HG03095 (cell line): ENCODE data around the gene CENATAC.
"Not testable (repeated sequence)": the region's sequence is repeated elsewhere in the genome, so short reads cannot be mapped to it uniquely, and the experiment has no call there.

Source experiments
- ATAC-seq: cut with Tn5 transposase; IDR thresholded peaks from one replicate; pipeline ENCODE4 v1.9.1; 2021; ENCODE audit warnings: moderate library complexity; ENCODE audit not compliant: unreplicated experiment

The CENATAC gene

GRCh38 chr11:119025978-119026766, 28.2 kb downstream of the CENATAC start:
- no peak for ATAC-seq

- no peak for ATAC-seq
Observed at GRCh38 chr11:119026970-119027369, 29.0 kb downstream of the CENATAC start.

- no peak for ATAC-seq
Observed at GRCh38 chr11:119027561-119028345, 29.8 kb downstream of the CENATAC start.

- no peak for ATAC-seq
Observed at GRCh38 chr11:119028346-119029068, 30.6 kb downstream of the CENATAC start.

- ATAC-seq, result no peak
Observed at GRCh38 chr11:119029069-119029339, 31.1 kb downstream of the CENATAC start.

DNA sequence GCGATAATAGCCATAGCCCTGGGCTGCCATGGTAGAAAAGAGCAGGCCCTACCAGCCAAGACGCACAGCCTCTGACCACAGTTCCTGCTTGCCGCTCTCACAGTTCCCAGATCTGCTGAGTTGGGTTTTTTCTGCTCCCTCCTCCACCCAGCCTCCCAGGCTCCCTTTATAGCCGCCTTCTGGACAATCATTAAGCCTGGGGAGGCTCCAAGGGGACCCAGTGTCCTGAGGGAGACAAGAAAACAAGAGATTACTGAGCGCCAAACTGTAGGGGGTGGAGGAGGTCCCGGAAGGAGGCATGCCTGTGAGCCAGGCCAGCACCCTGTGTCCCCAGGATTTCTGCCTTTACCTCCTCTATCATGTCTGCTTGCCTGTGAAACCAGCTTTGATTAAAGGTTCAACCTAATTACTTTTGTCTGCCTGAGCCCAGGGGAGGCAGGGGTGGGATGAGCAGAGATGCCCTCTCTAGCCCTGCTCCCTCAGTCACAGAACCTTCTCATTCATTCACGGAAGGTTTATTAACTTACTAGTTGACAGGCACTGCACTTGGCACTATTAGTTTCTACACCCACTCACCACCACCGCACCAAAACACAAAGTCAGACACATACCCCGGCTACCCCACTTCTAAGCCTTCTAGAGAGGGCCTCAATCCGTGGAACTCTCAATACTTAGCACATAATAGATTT, 31.5 kb downstream of the CENATAC start:
- peak; percentile 2 for ATAC-seq

DNA sequence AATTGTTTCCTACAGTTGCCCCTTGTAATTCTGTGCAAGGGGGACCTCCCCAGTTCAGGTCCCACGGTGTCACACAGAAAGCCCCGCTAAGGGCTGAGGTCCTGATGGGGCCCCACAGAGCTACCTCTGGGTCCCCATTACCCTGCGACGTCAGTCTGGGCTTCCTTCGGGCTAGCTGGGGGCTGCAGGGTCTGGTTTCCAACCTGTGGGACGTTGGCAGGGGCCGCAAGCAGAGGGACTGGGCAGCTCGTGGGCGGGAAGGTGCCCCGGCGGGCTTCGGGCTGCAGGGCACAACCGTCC, 32.0 kb downstream of the CENATAC start:
- peak; percentile 8 for ATAC-seq

- peak; percentile 78 for ATAC-seq
Observed at GRCh38 chr11:119030329-119031047, 32.5 kb downstream of the CENATAC start, which contains the start of gene SLC37A4. TSS of gene SLC37A4 (minus strand) at chr11:119030877.

GRCh38 chr11:119031912-119032280, 34.0 kb downstream of the CENATAC start:
- no peak for ATAC-seq

DNA sequence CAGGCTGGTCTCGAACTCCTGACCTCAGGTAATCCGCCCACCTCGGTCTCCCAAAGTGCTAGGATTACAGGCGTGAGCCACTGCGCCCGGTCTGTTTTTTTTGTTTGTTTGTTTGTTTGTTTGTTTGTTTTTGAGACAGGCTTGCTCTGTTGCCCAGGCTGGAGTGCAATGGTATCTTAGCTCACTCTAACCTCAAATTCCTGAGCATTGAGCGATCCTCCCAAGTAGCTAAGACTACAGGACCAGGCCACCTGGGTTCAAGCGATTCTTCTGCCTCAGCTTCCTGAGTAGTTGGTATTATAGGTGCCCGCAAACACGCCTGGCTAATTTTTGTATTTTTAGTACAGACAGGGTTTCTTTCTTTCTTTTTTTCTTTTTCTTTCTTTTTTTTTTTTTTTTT, 35.5 kb downstream of the CENATAC start:
- not testable (repeated sequence) for ATAC-seq

DNA sequence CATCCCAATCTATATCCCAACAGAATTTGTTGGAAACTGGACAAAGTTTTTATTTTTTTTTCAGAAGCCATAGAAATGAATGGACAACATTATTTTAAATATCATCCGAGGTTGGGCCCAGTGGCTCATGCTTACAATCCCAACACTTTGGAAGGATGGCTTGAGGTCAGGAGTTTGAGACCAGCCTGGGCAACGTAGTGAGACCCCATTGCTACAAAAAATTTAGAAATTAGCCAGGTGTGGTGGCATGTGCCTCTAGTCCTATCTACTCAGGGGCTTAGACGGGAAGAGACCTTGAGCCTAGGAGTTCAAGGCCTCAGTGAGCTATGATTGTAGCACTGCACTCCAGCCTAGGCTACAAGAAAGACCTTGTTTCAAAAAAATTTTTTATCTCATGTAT, 36.9 kb downstream of the CENATAC start:
- ATAC-seq, result no peak

DNA sequence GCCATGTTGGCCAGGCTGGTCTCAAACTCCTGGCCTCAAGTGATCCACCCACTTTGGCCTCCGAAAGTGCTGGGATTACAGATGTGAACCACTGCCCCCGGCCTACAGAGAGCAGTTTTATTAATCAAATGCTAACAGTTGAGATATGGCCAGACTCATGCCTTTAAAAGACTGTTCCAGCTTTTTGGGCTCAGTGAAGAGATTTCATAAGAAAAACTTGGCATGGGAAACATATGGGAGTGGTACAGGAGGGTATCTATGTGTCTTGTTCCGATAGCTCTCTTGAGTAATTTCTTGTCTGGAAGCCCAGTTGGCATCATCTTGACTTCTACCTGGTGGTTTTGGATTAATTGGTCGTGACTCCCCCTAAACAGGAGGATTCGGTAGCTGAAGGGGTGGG, 40.9 kb downstream of the CENATAC start:
- no peak for ATAC-seq

DNA sequence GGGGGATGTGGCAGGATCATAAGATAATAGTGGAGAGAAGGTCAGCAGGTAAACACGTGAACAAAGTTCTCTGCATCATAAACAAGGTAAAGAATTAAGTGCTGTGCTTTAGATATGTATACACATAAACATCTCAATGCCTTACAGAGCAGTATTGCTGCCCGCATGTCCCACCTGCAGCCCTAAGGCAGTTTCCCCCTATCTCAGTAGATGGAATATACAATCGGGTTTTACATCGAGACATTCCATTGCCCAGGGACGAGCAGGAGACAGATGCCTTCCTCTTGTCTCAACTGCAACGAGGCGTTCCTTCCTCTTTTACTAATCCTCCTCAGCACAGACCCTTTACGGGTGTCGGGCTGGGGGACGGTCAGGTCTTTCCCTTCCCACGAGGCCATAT, 41.5 kb downstream of the CENATAC start:
- ATAC-seq, result not testable (repeated sequence)

- no peak for ATAC-seq
Observed at GRCh38 chr11:119041821-119042514, 44.0 kb downstream of the CENATAC start.

DNA sequence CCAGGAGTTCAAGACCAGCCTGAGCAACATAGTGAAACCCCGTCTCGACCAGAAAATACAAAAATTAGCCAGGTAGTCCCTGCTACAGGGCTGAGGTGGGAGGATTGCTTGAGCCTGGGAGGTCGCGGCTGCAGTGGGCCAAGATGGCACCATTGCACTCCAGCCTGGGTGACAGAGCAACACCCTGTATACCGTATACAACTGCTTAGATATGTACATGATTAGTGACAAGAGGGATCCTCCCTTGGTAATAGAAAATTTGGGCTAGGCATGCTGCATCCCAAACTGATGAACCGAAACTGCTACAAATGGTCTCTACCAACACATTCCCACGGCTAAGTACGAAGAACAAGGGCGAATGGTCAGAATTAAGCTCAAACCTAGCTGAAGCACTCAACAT, 45.0 kb downstream of the CENATAC start:
- no peak for ATAC-seq

- no peak for ATAC-seq
Observed at GRCh38 chr11:119044708-119045107, 46.8 kb downstream of the CENATAC start.

DNA sequence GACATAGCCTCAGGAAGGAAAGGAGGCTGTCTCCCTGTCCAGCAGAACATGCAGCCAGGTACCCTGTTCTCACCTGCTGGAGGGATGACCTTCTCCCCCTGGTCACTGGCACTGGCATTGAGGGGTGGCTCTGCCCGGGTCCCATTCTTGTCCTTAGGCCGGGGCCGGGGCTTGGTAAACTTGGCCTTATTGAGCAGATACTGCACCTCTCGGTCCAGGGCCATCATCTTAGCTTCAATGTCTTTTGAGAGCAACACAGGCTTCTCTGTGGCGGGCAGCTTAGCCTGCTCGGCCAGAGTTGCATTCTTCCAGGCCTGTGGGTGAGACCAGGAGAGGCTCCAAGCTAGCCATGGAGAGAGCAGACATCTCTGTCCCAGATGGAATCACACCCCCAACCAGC, 48.6 kb downstream of the CENATAC start:
- no peak for ATAC-seq

- no peak for ATAC-seq
Observed at GRCh38 chr11:119047205-119047604, 49.3 kb downstream of the CENATAC start.

GRCh38 chr11:119048644-119049043, 50.7 kb downstream of the CENATAC start:
- no peak for ATAC-seq

DNA sequence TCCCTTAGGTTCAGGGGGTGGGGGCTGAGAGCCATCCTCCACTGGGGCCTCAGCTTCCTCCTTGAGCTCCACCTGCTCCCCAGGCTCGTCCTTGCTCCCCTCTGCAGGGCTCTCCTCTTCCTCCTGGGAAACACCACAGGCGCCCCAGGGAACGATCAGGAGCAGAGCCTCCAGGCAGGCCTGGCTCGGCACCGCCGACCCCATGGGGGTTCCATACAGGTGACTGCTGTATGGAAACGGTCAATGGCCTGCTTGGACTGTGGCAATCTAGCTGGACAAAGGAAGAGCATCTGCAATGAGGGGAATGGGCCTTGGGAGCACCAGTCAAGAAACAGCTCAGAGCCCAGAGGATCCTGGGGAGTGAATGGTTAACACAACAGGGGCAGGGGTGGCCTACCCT, 51.1 kb downstream of the CENATAC start:
- ATAC-seq, result no peak
